Coronary artery (tissue), 2 donors: Measurements from ENCODE around the gene CASZ1.

Experiments
- DNase-seq: peaks from one replicate; pipeline ENCODE4 v3.0.0-alpha.2; 2017; ENCODE audit warnings: low spot score
- H3K27ac ChIP-seq, 2 donors: fragments of 200-600 bp; sonication (generic); one replicate each; pipeline ENCODE4 v1.5.1; 2016 to 2019
- H3K4me3 ChIP-seq: fragments of 200-600 bp; sonication (generic); 2 replicates; pipeline ENCODE4 v1.5.1; 2016; ENCODE audit warnings: mild to moderate bottlenecking, moderate library complexity
- CTCF ChIP-seq: fragments of 200-600 bp; sonication (generic); IDR thresholded peaks from one replicate; pipeline ENCODE4 v1.5.1; 2019; ENCODE audit warnings: antibody characterized with exemption

CASZ1 gene

GRCh38 chr1:10705953-10706352 is 90.5 kb downstream of the CASZ1 start:
- no peak overlapping the region for H3K4me3 ChIP-seq
- no peak for TF ChIP-seq CTCF
- no peak overlapping the region for H3K27ac ChIP-seq
- no peak for DNase-seq

DNA sequence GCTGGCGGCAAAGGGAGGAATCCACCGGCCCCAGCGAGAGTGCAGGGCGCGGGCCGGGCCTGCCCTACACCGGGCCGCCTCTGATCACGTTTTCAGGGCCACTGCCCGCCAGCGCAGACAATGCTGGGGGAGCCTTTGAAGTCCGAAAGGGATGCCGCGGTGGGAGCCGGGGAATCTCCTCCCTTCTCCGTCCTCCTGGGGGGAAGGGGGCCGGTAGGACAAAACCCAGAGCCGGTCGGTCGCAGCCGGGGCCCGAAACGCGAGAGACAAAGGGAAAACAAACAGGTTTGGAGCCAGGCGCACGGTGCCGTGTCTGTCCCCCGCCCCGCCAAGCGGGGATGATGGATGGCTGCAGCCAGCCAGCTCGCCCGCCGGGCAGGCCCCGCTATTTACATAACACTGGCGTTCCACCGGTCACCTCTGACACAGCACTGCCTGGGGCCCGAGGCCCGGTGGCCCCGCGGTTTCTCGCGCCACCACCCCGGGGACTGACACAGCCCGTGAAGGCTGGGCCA is 92.0 kb downstream of the CASZ1 start:
- Histone ChIP-seq H3K4me3 (no peak overlapping the region), H3K27ac (no peak overlapping the region)
- no peak for TF ChIP-seq CTCF
- DNase-seq = no peak

DNA sequence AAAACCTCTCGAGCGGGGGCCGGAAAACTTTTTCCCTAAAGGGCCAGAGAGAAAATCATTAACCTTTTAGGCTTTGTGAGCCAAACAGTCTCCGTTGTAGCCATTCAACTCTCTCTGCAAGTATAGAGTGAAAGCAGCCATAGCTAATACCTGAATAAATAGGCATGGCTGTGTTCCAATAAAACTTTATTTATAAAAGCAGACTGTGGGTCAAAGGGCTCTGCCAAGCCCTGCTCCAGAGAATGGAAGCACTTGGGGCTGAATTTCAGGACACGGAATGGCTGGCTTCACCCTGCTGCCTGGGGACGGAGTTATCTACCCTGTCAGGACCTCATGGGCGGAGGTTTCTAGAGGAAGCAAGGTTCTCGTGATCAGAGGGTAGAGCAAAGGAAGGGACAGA is 92.7 kb downstream of the CASZ1 start:
- no peak for DNase-seq
- Histone ChIP-seq H3K27ac (no peak overlapping the region), H3K4me3 (no peak overlapping the region)
- no peak for TF ChIP-seq CTCF

DNA sequence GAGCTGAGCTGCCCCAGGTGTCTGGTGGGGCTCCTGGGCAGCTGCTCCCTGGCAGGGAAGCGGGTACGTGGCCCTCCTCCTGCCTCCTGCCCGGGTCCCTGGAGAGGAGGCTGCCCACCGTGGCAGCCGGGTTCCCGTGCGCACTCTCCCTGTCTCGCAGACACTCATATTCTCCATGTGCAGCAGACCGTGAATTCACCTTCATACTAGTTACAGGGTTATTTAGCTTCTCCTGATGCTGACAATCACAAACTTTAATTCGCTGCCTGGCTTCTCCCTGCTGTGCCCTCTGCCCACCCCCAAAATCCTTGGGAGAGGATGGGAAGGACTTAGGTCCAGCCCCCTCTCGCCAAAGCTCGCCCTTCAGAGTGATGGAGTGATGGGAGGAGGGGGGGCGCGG is 95.3 kb downstream of the CASZ1 start:
- no peak for DNase-seq
- TF ChIP-seq CTCF = no peak
- no peak overlapping the region for H3K4me3 ChIP-seq
- no peak overlapping the region for H3K27ac ChIP-seq

- no peak for DNase-seq
- Histone ChIP-seq H3K4me3 (no peak overlapping the region), H3K27ac (no peak overlapping the region)
Measured at GRCh38 chr1:10699470-10699835, 97.0 kb downstream of the CASZ1 start.

GRCh38 chr1:10698726-10699469 is 97.5 kb downstream of the CASZ1 start:
- Histone ChIP-seq H3K27ac (no peak overlapping the region), H3K4me3 (no peak overlapping the region)
- no peak for DNase-seq
- no peak for TF ChIP-seq CTCF

More at GRCh38 chr1:10699470-10699835, 97.0 kb downstream of the CASZ1 start:
- TF ChIP-seq CTCF = no peak

GRCh38 chr1:10697621-10698160 is 98.8 kb downstream of the CASZ1 start:
- no peak overlapping the region for H3K27ac ChIP-seq
- no peak overlapping the region for H3K4me3 ChIP-seq
- TF ChIP-seq CTCF = no peak
- no peak for DNase-seq
